ENCODE results near the gene GABRR3.

The GABRR3 gene

GRCh38 chr3:97950360-97950759 is 84.8 kb downstream of the GABRR3 start:
- in situ Hi-C loops (cut with MboI; ENCODE audit: low pct_unique_long_range_greater_than_20kb, low sequenced_read_pairs, unreplicated experiment): no loop called here
- DNase-seq (ENCODE audit: low spot score): no peak
- TF ChIP-seq, protein P1, sequence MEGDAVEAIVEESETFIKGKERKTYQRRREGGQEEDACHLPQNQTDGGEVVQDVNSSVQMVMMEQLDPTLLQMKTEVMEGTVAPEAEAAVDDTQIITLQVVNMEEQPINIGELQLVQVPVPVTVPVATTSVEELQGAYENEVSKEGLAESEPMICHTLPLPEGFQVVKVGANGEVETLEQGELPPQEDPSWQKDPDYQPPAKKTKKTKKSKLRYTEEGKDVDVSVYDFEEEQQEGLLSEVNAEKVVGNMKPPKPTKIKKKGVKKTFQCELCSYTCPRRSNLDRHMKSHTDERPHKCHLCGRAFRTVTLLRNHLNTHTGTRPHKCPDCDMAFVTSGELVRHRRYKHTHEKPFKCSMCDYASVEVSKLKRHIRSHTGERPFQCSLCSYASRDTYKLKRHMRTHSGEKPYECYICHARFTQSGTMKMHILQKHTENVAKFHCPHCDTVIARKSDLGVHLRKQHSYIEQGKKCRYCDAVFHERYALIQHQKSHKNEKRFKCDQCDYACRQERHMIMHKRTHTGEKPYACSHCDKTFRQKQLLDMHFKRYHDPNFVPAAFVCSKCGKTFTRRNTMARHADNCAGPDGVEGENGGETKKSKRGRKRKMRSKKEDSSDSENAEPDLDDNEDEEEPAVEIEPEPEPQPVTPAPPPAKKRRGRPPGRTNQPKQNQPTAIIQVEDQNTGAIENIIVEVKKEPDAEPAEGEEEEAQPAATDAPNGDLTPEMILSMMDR (IDR thresholded peaks at IDR 0.05; ENCODE audit: extremely low read depth, insufficient read depth, missing control alignments): no peak

- in situ Hi-C loops (cut with MboI; ENCODE audit: low pct_unique_long_range_greater_than_20kb, low sequenced_read_pairs, unreplicated experiment): no loop called here
- TF ChIP-seq, protein P1 (IDR thresholded peaks at IDR 0.05; ENCODE audit: extremely low read depth, insufficient read depth, missing control alignments): no peak
- DNase-seq (ENCODE audit: low spot score): no peak
Observed at GRCh38 chr3:97949743-97950142, 85.4 kb downstream of the GABRR3 start.

GRCh38 chr3:97949110-97949485 is 86.0 kb downstream of the GABRR3 start:
- TF ChIP-seq, protein P1 (IDR thresholded peaks at IDR 0.05; ENCODE audit: extremely low read depth, insufficient read depth, missing control alignments): no peak
- in situ Hi-C loops (cut with MboI; ENCODE audit: low pct_unique_long_range_greater_than_20kb, low sequenced_read_pairs, unreplicated experiment): no loop called here
- DNase-seq (ENCODE audit: low spot score): no peak

GRCh38 chr3:97948351-97949109 is 86.6 kb downstream of the GABRR3 start:
- in situ Hi-C loops (cut with MboI; ENCODE audit: low pct_unique_long_range_greater_than_20kb, low sequenced_read_pairs, unreplicated experiment): no loop called here
- TF ChIP-seq, protein P1 (IDR thresholded peaks at IDR 0.05; ENCODE audit: extremely low read depth, insufficient read depth, missing control alignments): no peak
- DNase-seq (ENCODE audit: low spot score): no peak

GRCh38 chr3:97942801-97943546 is 92.1 kb downstream of the GABRR3 start:
- TF ChIP-seq, protein P1 (IDR thresholded peaks at IDR 0.05; ENCODE audit: extremely low read depth, insufficient read depth, missing control alignments): no peak
- in situ Hi-C loops (cut with MboI; ENCODE audit: low pct_unique_long_range_greater_than_20kb, low sequenced_read_pairs, unreplicated experiment): no loop called here
- DNase-seq (ENCODE audit: low spot score): no peak

DNA sequence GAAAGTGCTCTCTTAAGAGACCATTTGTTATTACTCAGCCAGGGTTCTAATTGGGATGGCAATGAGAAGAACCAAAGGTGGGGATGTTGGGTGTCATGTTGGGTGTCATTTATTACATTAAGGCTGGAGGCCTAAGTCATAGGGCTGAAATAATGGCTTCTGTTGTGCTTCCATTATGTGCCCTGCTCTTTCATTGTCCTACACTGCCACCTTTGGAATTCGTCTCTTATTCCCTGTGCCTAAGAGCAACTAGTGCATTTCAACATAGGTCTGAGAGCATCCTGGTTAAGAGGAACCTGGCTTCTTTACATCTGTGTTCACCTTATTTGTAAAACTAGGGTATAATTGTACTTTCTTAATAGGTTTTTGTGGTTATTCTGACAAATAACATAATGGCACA is 95.1 kb downstream of the GABRR3 start:
- TF ChIP-seq, protein P1 (IDR thresholded peaks at IDR 0.05; ENCODE audit: extremely low read depth, insufficient read depth, missing control alignments): no peak
- DNase-seq (ENCODE audit: low spot score): no peak

More for the DNA sequence above, 95.1 kb downstream of the GABRR3 start:
- in situ Hi-C loops (cut with MboI; ENCODE audit: low pct_unique_long_range_greater_than_20kb, low sequenced_read_pairs, unreplicated experiment): no loop called here
